Stimulated activated CD4-positive, alpha-beta T cell treated with anti-CD3 and anti-CD28 coated beads, Interleukin-2, amount 100 ng/mL, for 24 hours (primary cell): ENCODE results near the gene CTDNEP1.

Source experiments
- DNase-seq, 2 donors: peaks; one replicate each; pipeline ENCODE4 v3.0.0-alpha.2; 2020

CTDNEP1 gene

GRCh38 chr17:7251661-7252175, at the start of gene CTDNEP1:
TSS of gene CTDNEP1 (minus strand) at chr17:7251734. CDS start at chr17:7251296, 438 bp downstream.
- peak; percentile 72 to 99 for DNase-seq

GRCh38 chr17:7296189-7296861, 44.8 kb upstream of the CTDNEP1 start:
- DNase-seq, result peak; percentile 76 to 80

GRCh38 chr17:7295230-7296180, 44.0 kb upstream of the CTDNEP1 start:
- DNase-seq, result no peak

GRCh38 chr17:7294614-7295153, 43.1 kb upstream of the CTDNEP1 start, which contains the start of gene YBX2:
TSS of gene YBX2 (minus strand) at chr17:7294639. CDS start at chr17:7294500, 139 bp downstream.
- DNase-seq, result peak; percentile 74 to 83

GRCh38 chr17:7293816-7294613, 42.5 kb upstream of the CTDNEP1 start:
- DNase-seq, result peak in 1 of 2 donors; percentile 31

- no peak for DNase-seq
Measured at GRCh38 chr17:7293159-7293558, 41.6 kb upstream of the CTDNEP1 start.

- DNase-seq, result no peak
Measured at GRCh38 chr17:7292729-7293128, 41.2 kb upstream of the CTDNEP1 start.

- DNase-seq, result no peak
Measured at GRCh38 chr17:7292194-7292593, 40.7 kb upstream of the CTDNEP1 start.

GRCh38 chr17:7290685-7291084, 39.2 kb upstream of the CTDNEP1 start:
- DNase-seq, result no peak

GRCh38 chr17:7290166-7290565, 38.6 kb upstream of the CTDNEP1 start:
- no peak for DNase-seq

- no peak for DNase-seq
Measured at GRCh38 chr17:7289256-7290032, 37.9 kb upstream of the CTDNEP1 start.

GRCh38 chr17:7285679-7286078, 34.1 kb upstream of the CTDNEP1 start:
- no peak for DNase-seq

GRCh38 chr17:7284911-7285310, 33.4 kb upstream of the CTDNEP1 start:
- no peak for DNase-seq

- DNase-seq, result no peak
Measured at GRCh38 chr17:7283471-7284216, 32.1 kb upstream of the CTDNEP1 start.

- no peak for DNase-seq
Measured at GRCh38 chr17:7282752-7283321, 31.3 kb upstream of the CTDNEP1 start.

GRCh38 chr17:7281953-7282751, 30.6 kb upstream of the CTDNEP1 start:
- DNase-seq, result no peak

- DNase-seq, result peak; percentile 91 to 96
Measured at GRCh38 chr17:7281074-7281952, 29.8 kb upstream of the CTDNEP1 start, which contains the start of gene SLC2A4. TSS of gene SLC2A4 (plus strand) at chr17:7281718. CDS start at chr17:7281935, 217 bp downstream.

GRCh38 chr17:7280519-7281073, 29.1 kb upstream of the CTDNEP1 start:
- peak; percentile 88 to 91 for DNase-seq
